ENCODE results near the gene C13orf42.

- TF ChIP-seq MAZ (IDR thresholded peaks at IDR 0.05; ENCODE audit: borderline replicate concordance, low read depth, low read length) = no peak
- TF ChIP-seq CTCF (IDR thresholded peaks at IDR 0.05) = no peak
- no peak for TF ChIP-seq MAX (IDR thresholded peaks at IDR 0.05)
- no peak for TF ChIP-seq EP300 (IDR thresholded peaks at IDR 0.05)
- no peak for TF ChIP-seq KDM5A (IDR thresholded peaks at IDR 0.05)
- no peak for TF ChIP-seq CHD2 (IDR thresholded peaks at IDR 0.05; ENCODE audit: low read length, partially characterized antibody)
- TF ChIP-seq POLR2A (IDR thresholded peaks at IDR 0.05; ENCODE audit: low read length) = no peak
- TF ChIP-seq GATA3 (IDR thresholded peaks at IDR 0.05; ENCODE audit: borderline replicate concordance) = no peak
- TF ChIP-seq PBX3 (IDR thresholded peaks at IDR 0.05) = no peak
- no peak for TF ChIP-seq RAD21 (conservative IDR thresholded peaks at IDR 0.05 in 1 of 2, IDR thresholded peaks at IDR 0.05 in 1 of 2)
- TF ChIP-seq JUN (IDR thresholded peaks at IDR 0.05) = no peak
- TF ChIP-seq ZFP36 (IDR thresholded peaks at IDR 0.05; ENCODE audit: borderline replicate concordance, partially characterized antibody) = no peak
- TF ChIP-seq TFCP2L1 (CRISPR knock-in tag; IDR thresholded peaks at IDR 0.05) = no peak
- no peak for TF ChIP-seq HOXB13 (CRISPR knock-in tag; IDR thresholded peaks at IDR 0.05; ENCODE audit: low read depth)
Observed at GRCh38 chr13:51045451-51045850, 65.6 kb downstream of the C13orf42 start.
